PFSK-1 (cell line): ENCODE data around the gene LAMC3.

Experiments used
- POLR2AphosphoS5 ChIP-seq: IDR thresholded peaks from 2 replicates; pipeline ENCODE4 v1.6.1; 2012; ENCODE audit warnings: low read depth, mild to moderate bottlenecking, control low read depth, low read length, moderate library complexity
- REST ChIP-seq, 2 experiments: IDR thresholded peaks; 2 replicates each; pipeline versions ENCODE4 v1.6.1 to v1.8.0; 2011 to 2012; ENCODE audit warnings: low read depth in 2 of 2, low read length in 2 of 2, control low read depth in 1 of 2, inconsistent platforms in 1 of 2, mild to moderate bottlenecking in 1 of 2, moderate library complexity in 1 of 2; ENCODE audit not compliant: insufficient read depth in 1 of 2
- SIN3A ChIP-seq: IDR thresholded peaks from 2 replicates; pipeline ENCODE4 v1.6.1; 2012; ENCODE audit warnings: mild to moderate bottlenecking, low read length, moderate library complexity, borderline replicate concordance; ENCODE audit not compliant: insufficient read depth

- TF ChIP-seq POLR2AphosphoS5 = no peak
- no peak for TF ChIP-seq REST (IDR thresholded peaks at IDR 0.05; ENCODE audit: insufficient read depth in 1 of 2, low read depth in 2 of 2, low read length in 2 of 2)
- TF ChIP-seq SIN3A = no peak
Observed at GRCh38 chr9:130970052-130970451, 38.9 kb upstream of the LAMC3 start.
